Measurements from ENCODE around the gene SART1.

DNA sequence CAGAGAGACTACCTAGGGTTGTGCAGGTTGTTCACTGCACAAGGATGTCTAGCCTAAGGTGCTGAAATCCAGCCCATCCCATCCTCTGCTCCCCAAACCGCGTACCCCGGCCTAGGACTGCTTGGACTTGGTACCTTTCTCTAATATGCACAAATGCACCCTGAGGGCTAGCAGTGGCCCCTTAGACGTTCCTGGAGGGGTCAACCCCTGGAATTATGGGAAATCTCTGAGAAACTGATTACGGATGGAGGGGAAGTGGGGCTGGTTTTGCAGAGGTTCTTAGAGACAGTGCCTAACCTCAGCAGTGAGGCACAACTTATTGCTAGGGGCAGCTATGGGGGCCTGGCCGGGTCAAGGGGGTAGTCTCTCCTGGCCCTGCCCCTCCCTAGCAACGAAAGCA, 45.1 kb upstream of the SART1 start:
- TF ChIP-seq POLR2AphosphoS5 (IDR thresholded peaks at IDR 0.05; ENCODE audit: borderline replicate concordance, low read depth, low read length), result no peak
- no peak for TF ChIP-seq EZH2 (IDR thresholded peaks at IDR 0.05)
- TF ChIP-seq FOXP2 (optimal IDR thresholded peaks at IDR 0.05; ENCODE audit: control extremely low read depth, extremely low read length, insufficient read depth), result no peak

All from SK-N-MC (cell line).